H1 (cell line): ENCODE results near the gene BOK. TPM values are rescaled to one million over a fixed set of nuclear protein-coding genes. Genes with fewer than 3 reads are reported as not detected.

Source experiments
- CTCF ChIA-PET: fragments of 300-600 bp; sonication (Branson Sonifier 250); formaldehyde crosslinking; loops from one replicate; lab custom pipeline; 2021; ENCODE audit not compliant: partially characterized antibody; lab: Charles Lee
- POLR2A ChIA-PET: fragments of 300-600 bp; sonication (Branson Sonifier 250); formaldehyde crosslinking; loops from one replicate; lab custom pipeline; 2021; ENCODE audit warnings: inconsistent platforms; ENCODE audit not compliant: partially characterized antibody; lab: Charles Lee
- DNase-seq, 2 experiments: peaks; one replicate each; pipeline versions ENCODE4 v3.0.0 to v3.0.0-alpha.2; 2010 to 2022; ENCODE audit warnings: low spot score in 2 of 2, low read depth in 1 of 2, mixed read lengths in 1 of 2
- FAIRE-seq: peaks from 2 replicates; lab custom pipeline; 2011; peaks lifted over from hg19 to GRCh38; lab: Jason Lieb, UNC
- H2AFZ ChIP-seq: 2 replicates; pipeline ENCODE4 v1.8.1; 2012; ENCODE audit warnings: low read length, inconsistent platforms
- H2AK5ac ChIP-seq: 2 replicates; pipeline ENCODE4 v1.6.1; 2013; ENCODE audit warnings: low read depth, low read length
- H2BK120ac ChIP-seq: replicated peaks from 2 replicates; pipeline ENCODE3; 2013; ENCODE audit warnings: low read depth, low read length, inconsistent platforms
- H2BK12ac ChIP-seq: 2 replicates; pipeline ENCODE4 v1.6.1; 2013; ENCODE audit warnings: low read depth, low read length
- H2BK15ac ChIP-seq: 2 replicates; pipeline ENCODE4 v1.6.1; 2013; ENCODE audit warnings: low read length
- H2BK20ac ChIP-seq: 2 replicates; pipeline ENCODE4 v1.6.1; 2013; ENCODE audit warnings: low read length
- H2BK5ac ChIP-seq: 2 replicates; pipeline ENCODE4 v1.6.1; 2013; ENCODE audit warnings: low read depth, low read length
- H3K14ac ChIP-seq: 2 replicates; pipeline ENCODE4 v1.6.1; 2013; ENCODE audit warnings: inconsistent platforms; ENCODE audit not compliant: insufficient read length
- H3K18ac ChIP-seq: 2 replicates; pipeline ENCODE4 v1.6.1; 2013; ENCODE audit warnings: low read length; ENCODE audit errors: extremely low read depth
- H3K23ac ChIP-seq: 2 replicates; pipeline ENCODE4 v1.6.1; 2013; ENCODE audit warnings: inconsistent platforms; ENCODE audit not compliant: insufficient read length
- H3K23me2 ChIP-seq: 2 replicates; pipeline ENCODE4 v1.6.1; 2013; ENCODE audit warnings: low read depth, low read length
- H3K27ac ChIP-seq: 2 replicates; pipeline ENCODE4 v1.6.1; 2011; ENCODE audit warnings: low read depth, low read length, inconsistent platforms
- H3K27me3 ChIP-seq, 4 experiments: replicated peaks in 1 of 4; 1 replicate in 1 of 4; 2 replicates in 3 of 4; pipeline versions ENCODE4 v1.6.1 to v1.8.1; 2011 to 2013; ENCODE audit warnings: low read length in 3 of 4, mild to moderate bottlenecking in 3 of 4, inconsistent platforms in 2 of 4, mixed read lengths in 2 of 4, moderate library complexity in 1 of 4; ENCODE audit not compliant: control insufficient read depth in 3 of 4, insufficient read depth in 3 of 4; ENCODE audit errors: extremely low read depth in 1 of 4
- H3K36me3 ChIP-seq, 4 experiments: 2 replicates each; pipeline versions ENCODE4 v1.6.1 to v1.8.1; 2011 to 2013; ENCODE audit warnings: mild to moderate bottlenecking in 4 of 4, low read length in 3 of 4, moderate library complexity in 2 of 4, control low read depth in 1 of 4, inconsistent platforms in 1 of 4; ENCODE audit not compliant: insufficient read depth in 4 of 4, control insufficient read depth in 2 of 4
- H3K4ac ChIP-seq: replicated peaks from 2 replicates; pipeline ENCODE3; 2013; ENCODE audit warnings: low read length, low read depth, mixed read lengths, inconsistent platforms; ENCODE audit not compliant: insufficient read length
- H3K4me1 ChIP-seq, 4 experiments: replicated peaks in 1 of 4; 1 replicate in 1 of 4; 2 replicates in 3 of 4; pipeline versions ENCODE4 v1.6.1 to v1.8.1; 2011 to 2013; ENCODE audit warnings: low read length in 3 of 4, inconsistent platforms in 2 of 4, mixed read lengths in 1 of 4; ENCODE audit not compliant: insufficient read depth in 4 of 4, control insufficient read depth in 3 of 4
- H3K4me2 ChIP-seq, 2 experiments: 2 replicates each; pipeline versions ENCODE4 v1.6.1 to v1.8.1; 2011 to 2013; ENCODE audit warnings: low read depth in 2 of 2, low read length in 2 of 2, control low read depth in 1 of 2, inconsistent platforms in 1 of 2, mild to moderate bottlenecking in 1 of 2; ENCODE audit not compliant: insufficient read depth in 1 of 2
- H3K4me3 ChIP-seq, 4 experiments: fragments of 200-600, 300-600 bp in 1 of 4; sonication (generic), shearing (Covaris generic), sonication (Bioruptor Twin) in 1 of 4; 2 replicates each; pipeline versions ENCODE4 v1.5.1 to v1.8.1; 2011 to 2016; ENCODE audit warnings: low read length in 4 of 4, low read depth in 3 of 4, control low read depth in 2 of 4, inconsistent platforms in 2 of 4, mild to moderate bottlenecking in 2 of 4, mixed read lengths in 1 of 4, moderate library complexity in 1 of 4; ENCODE audit not compliant: insufficient read depth in 2 of 4; ENCODE audit errors: extremely low read depth in 1 of 4
- H3K56ac ChIP-seq: replicated peaks from 2 replicates; pipeline ENCODE3; 2013; ENCODE audit warnings: low read depth, mild to moderate bottlenecking, mixed read lengths, low read length, inconsistent platforms; ENCODE audit not compliant: insufficient read length
- H3K79me1 ChIP-seq: 2 replicates; pipeline ENCODE4 v1.6.1; 2013; ENCODE audit warnings: low read depth, low read length, control low read depth
- H3K79me2 ChIP-seq, 2 experiments: 2 replicates each; pipeline versions ENCODE4 v1.6.1 to v1.8.1; 2012 to 2013; ENCODE audit warnings: low read length in 2 of 2, mild to moderate bottlenecking in 2 of 2, inconsistent platforms in 1 of 2; ENCODE audit not compliant: insufficient read depth in 2 of 2, control insufficient read depth in 1 of 2
- H3K9ac ChIP-seq, 4 experiments: replicated peaks in 1 of 4; 1 replicate in 1 of 4; 2 replicates in 3 of 4; pipeline versions ENCODE4 v1.6.1 to v1.8.1; 2011 to 2013; ENCODE audit warnings: low read depth in 3 of 4, low read length in 3 of 4, control low read depth in 2 of 4, mild to moderate bottlenecking in 2 of 4, moderate library complexity in 2 of 4, inconsistent platforms in 1 of 4; ENCODE audit errors: extremely low read depth in 1 of 4
- H3K9me3 ChIP-seq, 2 experiments: 2 replicates each; pipeline versions ENCODE4 v1.6.1 to v1.8.1; 2012 to 2013; ENCODE audit warnings: mild to moderate bottlenecking in 2 of 2, moderate library complexity in 2 of 2, control low read depth in 1 of 2, inconsistent platforms in 1 of 2, low read depth in 1 of 2, low read length in 1 of 2, mixed read lengths in 1 of 2; ENCODE audit not compliant: insufficient read depth in 2 of 2
- H4K20me1 ChIP-seq, 2 experiments: replicated peaks in 1 of 2; 2 replicates each; pipeline versions ENCODE3 to v1.8.1; 2011 to 2013; ENCODE audit warnings: inconsistent platforms in 2 of 2, low read length in 2 of 2, mild to moderate bottlenecking in 1 of 2; ENCODE audit not compliant: insufficient read depth in 2 of 2, control insufficient read depth in 1 of 2
- H4K5ac ChIP-seq: 2 replicates; pipeline ENCODE4 v1.6.1; 2013; ENCODE audit warnings: low read length, low read depth, mixed read lengths, inconsistent platforms; ENCODE audit not compliant: insufficient read length
- H4K8ac ChIP-seq: 2 replicates; pipeline ENCODE4 v1.8.0; 2013; ENCODE audit warnings: mild to moderate bottlenecking, moderate library complexity, low read length, inconsistent platforms; ENCODE audit not compliant: insufficient read depth; ENCODE audit errors: extremely low read depth
- H4K91ac ChIP-seq: replicated peaks from 2 replicates; pipeline ENCODE3; 2013; ENCODE audit warnings: low read length, mixed read lengths, inconsistent platforms; ENCODE audit not compliant: insufficient read length
- BRCA1 ChIP-seq: IDR thresholded peaks from 2 replicates; pipeline ENCODE4 v1.6.1; 2012; ENCODE audit warnings: low read depth, low read length, improper control_type of control experiment
- CBX5 ChIP-seq: fragments of 300-800, 300-1000 bp; sonication (generic); IDR thresholded peaks from 2 replicates; pipeline ENCODE4 v1.7.1; 2016; ENCODE audit warnings: antibody characterized with exemption, low read length, low read depth
- CHD2 ChIP-seq: IDR thresholded peaks from 2 replicates; pipeline ENCODE4 v1.6.1; 2012; ENCODE audit warnings: low read length, improper control_type of control experiment
- EZH2 ChIP-seq: fragments of 200-600 bp; sonication (generic); IDR thresholded peaks from 2 replicates; pipeline ENCODE4 v1.7.1; 2012; ENCODE audit warnings: low read depth, mild to moderate bottlenecking, moderate library complexity, low read length, inconsistent platforms; ENCODE audit not compliant: severe bottlenecking
- MAX ChIP-seq: IDR thresholded peaks from 2 replicates; pipeline ENCODE4 v1.6.1; 2012; ENCODE audit warnings: inconsistent platforms
- PHF8 ChIP-seq: fragments of 200-600 bp; sonication (generic); conservative IDR thresholded peaks from 2 replicates; pipeline ENCODE4 v1.7.1; 2012; ENCODE audit warnings: low read depth, mild to moderate bottlenecking, inconsistent platforms, low read length, moderate library complexity
- POU5F1 ChIP-seq: IDR thresholded peaks from 2 replicates; pipeline ENCODE4 v1.6.1; 2011; ENCODE audit warnings: low read depth, mild to moderate bottlenecking, low read length, moderate library complexity
- RNF2 ChIP-seq: fragments of 200-900, 300-1000 bp; sonication (generic); IDR thresholded peaks from 2 replicates; pipeline ENCODE4 v1.7.1; 2016; ENCODE audit warnings: borderline replicate concordance, low read depth, mild to moderate bottlenecking, antibody characterized with exemption, low read length; ENCODE audit not compliant: poor library complexity, severe bottlenecking; ENCODE audit errors: missing control alignments
- RXRA ChIP-seq: IDR thresholded peaks from 2 replicates; pipeline ENCODE4 v1.6.1; 2011; ENCODE audit warnings: low read depth, mild to moderate bottlenecking, low read length, moderate library complexity; ENCODE audit not compliant: insufficient read depth
- SIRT6 ChIP-seq: IDR thresholded peaks from one replicate; pipeline ENCODE4 v1.7.1; 2012; ENCODE audit warnings: low read length, inconsistent platforms
- SIX5 ChIP-seq: IDR thresholded peaks from 2 replicates; pipeline ENCODE4 v1.6.1; 2011; ENCODE audit warnings: mild to moderate bottlenecking, low read depth, low read length
- TBP ChIP-seq: IDR thresholded peaks from 2 replicates; pipeline ENCODE4 v1.6.1; 2011; ENCODE audit warnings: low read depth, low read length, improper control_type of control experiment
- TCF12 ChIP-seq: IDR thresholded peaks from 2 replicates; pipeline ENCODE4 v1.6.1; 2011; ENCODE audit warnings: low read depth, mild to moderate bottlenecking, low read length
- WGBS, 2 experiments: shearing (Covaris generic) in 1 of 2; methylation state at CpG; one replicate each; pipeline versions ENCODE4 v1.1.6 to v1.1.7; 2013 to 2015; ENCODE audit warnings: low lambda C conversion rate in 2 of 2, mixed read lengths in 2 of 2, inconsistent platforms in 1 of 2, low coverage in 1 of 2, missing lambda C conversion rate in 1 of 2; ENCODE audit not compliant: insufficient replicate concordance in 2 of 2, insufficient coverage in 1 of 2, insufficient read length in 1 of 2; ENCODE audit errors: extremely low coverage in 1 of 2, missing lambda C conversion rate in 1 of 2; 5-methylcytosine and 5-hydroxymethylcytosine counted together
- polyA plus RNA-seq, 7 experiments: library from polyadenylated mRNA; depleted of rRNA in 3 of 7; stranded (reverse) in 5 of 7; unstranded in 2 of 7; fragments of >200 nt in 5 of 7; fragments of 200-250 nt in 2 of 7; gene quantifications; 1 replicate in 5 of 7; 2 replicates in 1 of 7; 4 replicates in 1 of 7; pipeline versions ENCODE4 v1.2.1 to v1.2.3, GENCODE V29; 2011 to 2013; ENCODE audit warnings: missing spikeins in 2 of 7, mixed read lengths in 2 of 7
- total RNA-seq: library from RNA; stranded (reverse); fragmentation: NEBNext Ultra II Directional; extraction: Animal tissue kit (Norgen Biotek cat#: 25700); gene quantifications from 2 replicates; pipeline ENCODE4 v1.2.1, GENCODE V29; 2021

BOK gene
- total and polyA plus RNA-seq, 2 of the 8 experiments (the other 6 are each of a cell fraction or from before 2014, with no cell fraction given): 33.7 to 37.6 TPM

- Histone ChIP-seq H3K23ac (no peak overlapping the region), H3K4me3 (no peak overlapping the region), H3K27ac (no peak overlapping the region), H3K9me3 (peaks cover 0 to 2% of the 10 kb centered on the region in 2 experiments; a peak in 1 of 4 replicates), H3K79me1 (no peaks in the 10 kb centered on the region; the same call in none of the 2 replicates), H3K36me3 (peaks cover 0 to 4% (median 2%) of the 10 kb centered on the region in 4 experiments; a peak in 2 of 8 replicates), H4K20me1 (no peaks in the 10 kb centered on the region), H3K14ac (no peak overlapping the region), H3K4me2 (no peak overlapping the region), H2BK20ac (no peak overlapping the region), H3K27me3 (no peaks in the 10 kb centered on the region), H3K9ac (no peak overlapping the region), H2AK5ac (no peak overlapping the region), H2BK12ac (no peak overlapping the region), H2BK5ac (no peak overlapping the region), H3K79me2 (no peaks in the 10 kb centered on the region), H4K8ac (no peak overlapping the region), H2AFZ (no peak overlapping the region), H2BK120ac (no peak overlapping the region), H4K91ac (no peak overlapping the region), H3K4me1 (peaks cover 0 to 9% (median 0%) of the 10 kb centered on the region in 4 experiments; a peak in 1 of 7 replicates), H3K23me2 (no peaks in the 10 kb centered on the region; the same call in 1 of the 2 replicates), H3K4ac (no peak overlapping the region), H4K5ac (no peak overlapping the region), H2BK15ac (no peak overlapping the region), H3K18ac (no peak overlapping the region), H3K56ac (no peak overlapping the region)
- FAIRE-seq (no peak), DNase-seq (no peak)
- POLR2A ChIA-PET: interaction anchor here (0.8 to 1.0 kb wide), 2 partner anchors 27 to 109 kb away, joined by 3 to 4 read pairs; no protein-coding TSS in a partner anchor
- CTCF ChIA-PET: interaction anchor here (0.6 to 1.9 kb wide), 4 partner anchors 15 to 72 kb away, joined by 3 to 5 read pairs (median 4); no protein-coding TSS in a partner anchor
- WGBS, 2 experiments: 85% methylated on average over 4 of the region's 5 CpGs; no CpG with 5 or more reads in 1 of the 2 experiments
- TF ChIP-seq MAX (no peak), RXRA (no peak), TCF12 (no peak), PHF8 (no peak), POU5F1 (no peak), TBP (no peak), RNF2 (no peak), EZH2 (no peak), SIRT6 (no peak), BRCA1 (no peak), SIX5 (no peak), CBX5 (no peak), CHD2 (no peak)
Observed at GRCh38 chr2:241575624-241576292, 17.2 kb downstream of the BOK start.
